Breast epithelium (tissue), 4 donors: Measurements from ENCODE around the gene JPT2. TPM values are rescaled to one million over a fixed set of nuclear protein-coding genes. Genes with fewer than 3 reads are reported as not detected.

Source experiments
- DNase-seq, 2 donors: peaks; one replicate each; pipeline ENCODE4 v3.0.0-alpha.2; 2019; ENCODE audit warnings: low spot score in 2 of 2
- H3K27ac ChIP-seq, 2 donors: fragments of 200-600 bp; sonication (generic) in 1 of 2; one replicate each; pipeline ENCODE4 v1.5.1; 2016 to 2019; ENCODE audit warnings: mild to moderate bottlenecking in 1 of 2
- H3K27me3 ChIP-seq, 2 donors: fragments of 200-600 bp; sonication (generic) in 1 of 2; one replicate each; pipeline versions ENCODE4 v1.5.1 to v1.6.0; 2017 to 2019; ENCODE audit warnings: control low read depth in 1 of 2, mild to moderate bottlenecking in 1 of 2
- H3K36me3 ChIP-seq: fragments of 200-600 bp; one replicate; pipeline ENCODE4 v1.5.1; 2019
- H3K4me1 ChIP-seq, 2 donors: fragments of 200-600 bp; sonication (generic); one replicate each; pipeline ENCODE4 v1.5.1; 2016 to 2019; ENCODE audit warnings: control low read depth in 1 of 2
- H3K4me3 ChIP-seq, 3 donors: fragments of 200-600 bp; sonication (generic); 1 replicate in 2 of 3; 2 replicates in 1 of 3; pipeline ENCODE4 v1.5.1; 2016 to 2019; ENCODE audit warnings: mild to moderate bottlenecking in 3 of 3, moderate library complexity in 2 of 3
- H3K9me3 ChIP-seq, 2 donors: fragments of 200-600 bp; sonication (generic) in 1 of 2; one replicate each; pipeline ENCODE4 v1.5.1; 2016 to 2019; ENCODE audit warnings: control low read depth in 1 of 2
- CTCF ChIP-seq, 3 donors: fragments of 450-650 bp; IDR thresholded peaks; one replicate each; pipeline ENCODE4 v1.5.1; 2016 to 2017; ENCODE audit warnings: antibody characterized with exemption in 3 of 3, mild to moderate bottlenecking in 3 of 3, moderate library complexity in 3 of 3
- POLR2A ChIP-seq: fragments of 450-650 bp; IDR thresholded peaks from one replicate; pipeline ENCODE4 v1.6.1; 2016; ENCODE audit warnings: antibody characterized with exemption, mild to moderate bottlenecking, moderate library complexity
- POLR2AphosphoS5 ChIP-seq, 3 donors: sonication (generic); formaldehyde crosslinking; IDR thresholded peaks; one replicate each; pipeline ENCODE4 v1.6.1; 2017; ENCODE audit warnings: antibody characterized with exemption in 3 of 3
- intact Hi-C: fragments of 100-400 bp; cut with DNase I; formaldehyde crosslinking; loops from one replicate; pipeline ENCODE4 v1.15.1; 2023; ENCODE audit warnings: low total_unique reads
- total RNA-seq, 3 donors: library from RNA; depleted of rRNA; stranded (reverse); fragments of >200 nt; gene quantifications; one replicate each; pipeline ENCODE4 v1.1.0, GENCODE V29; 2016

Gene JPT2
- total RNA-seq, 3 donors from 2014 or later, result 19.2 to 44.2 (median 36.0) TPM

- Histone ChIP-seq H3K4me1 (peaks cover 0 to 8% of the 10 kb centered on the region in 2 donors), H3K4me3 (no peak overlapping the region), H3K27me3 (no peaks in the 10 kb centered on the region), H3K9me3 (no peaks in the 10 kb centered on the region), H3K36me3 (peaks cover 3% of the 10 kb centered on the region), H3K27ac (no peak overlapping the region)
- intact Hi-C loops, result no loop called here
- DNase-seq, result no peak
- no peak for TF ChIP-seq CTCF (IDR thresholded peaks at IDR 0.05)
- no peak for TF ChIP-seq POLR2AphosphoS5 (IDR thresholded peaks at IDR 0.05)
- no peak for TF ChIP-seq POLR2A
Measured at GRCh38 chr16:1651974-1652312, 26.1 kb upstream of the JPT2 start.

DNA sequence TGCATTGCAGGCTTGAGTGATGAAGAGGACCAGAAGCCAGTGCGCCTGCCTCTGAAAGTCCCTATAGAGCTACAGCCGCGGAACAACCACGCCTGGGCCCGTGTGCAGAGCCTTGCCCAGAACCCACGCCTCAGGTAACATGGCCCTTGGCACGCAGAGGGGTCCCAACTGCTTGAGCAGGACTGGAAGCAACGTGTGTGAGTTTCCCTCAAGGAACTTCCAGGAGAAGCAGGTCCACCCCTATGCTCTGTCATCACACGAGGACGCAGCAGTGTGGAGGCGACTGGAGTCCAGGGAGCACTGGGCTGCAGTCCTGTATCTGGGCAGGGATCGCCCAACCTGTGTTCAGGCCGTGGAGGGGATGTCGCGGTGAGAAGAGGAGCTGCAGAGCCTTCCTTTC lies 25.1 kb upstream of the JPT2 start:
- H3K4me1 ChIP-seq, result peaks cover 0 to 8% of the 10 kb centered on the region in 2 donors
- no peaks in the 10 kb centered on the region for H3K9me3 ChIP-seq
- intact Hi-C loops, result no loop called here
- DNase-seq, result no peak
- no peak for TF ChIP-seq POLR2A
- peaks cover 3% of the 10 kb centered on the region for H3K36me3 ChIP-seq
- no peak overlapping the region for H3K4me3 ChIP-seq
- H3K27me3 ChIP-seq, result no peaks in the 10 kb centered on the region
- H3K27ac ChIP-seq, result no peak overlapping the region

- no peaks in the 10 kb centered on the region for H3K27me3 ChIP-seq
- H3K9me3 ChIP-seq, result no peaks in the 10 kb centered on the region
- DNase-seq, result peak in 1 of 2 donors; percentile 72
- peaks cover 3% of the 10 kb centered on the region for H3K36me3 ChIP-seq
- peak overlapping the region; percentile 19 to 62 for H3K27ac ChIP-seq
- TF ChIP-seq CTCF (IDR thresholded peaks at IDR 0.05) (no peak), POLR2A (no peak), POLR2AphosphoS5 (IDR thresholded peaks at IDR 0.05) (no peak)
- H3K4me3 ChIP-seq, result peak overlapping the region in 2 of 3 donors; percentile 11 to 20
- intact Hi-C loops, result no loop called here
- peaks cover 0 to 8% of the 10 kb centered on the region in 2 donors for H3K4me1 ChIP-seq
Measured at GRCh38 chr16:1654505-1655268, 23.4 kb upstream of the JPT2 start.

- Histone ChIP-seq H3K27ac (peak overlapping the region in 1 of 2 donors; percentile 62), H3K4me3 (peak overlapping the region in 2 of 3 donors; percentile 11 to 20), H3K4me1 (peaks cover 0 to 8% of the 10 kb centered on the region in 2 donors), H3K27me3 (no peaks in the 10 kb centered on the region), H3K9me3 (no peaks in the 10 kb centered on the region), H3K36me3 (peaks cover 3% of the 10 kb centered on the region)
- no peak for DNase-seq
- intact Hi-C loops, result no loop called here
- TF ChIP-seq CTCF (IDR thresholded peaks at IDR 0.05) (no peak), POLR2AphosphoS5 (IDR thresholded peaks at IDR 0.05) (no peak), POLR2A (no peak)
Measured at GRCh38 chr16:1655269-1655807, 22.7 kb upstream of the JPT2 start.

- Histone ChIP-seq H3K4me1 (peaks cover 0 to 8% of the 10 kb centered on the region in 2 donors), H3K27me3 (no peaks in the 10 kb centered on the region), H3K9me3 (no peaks in the 10 kb centered on the region), H3K36me3 (peaks cover 3% of the 10 kb centered on the region), H3K4me3 (no peak overlapping the region), H3K27ac (no peak overlapping the region)
- TF ChIP-seq POLR2A (no peak), CTCF (IDR thresholded peaks at IDR 0.05) (no peak), POLR2AphosphoS5 (IDR thresholded peaks at IDR 0.05) (no peak)
- intact Hi-C loops, result no loop called here
- DNase-seq, result no peak
Measured at GRCh38 chr16:1655909-1656807, 21.9 kb upstream of the JPT2 start.
